ENCODE measurements around the gene CYP26C1. TPM values are rescaled to one million over a fixed set of nuclear protein-coding genes. Genes with fewer than 3 reads are reported as not detected.

Gene CYP26C1
- total RNA-seq, 1 experiment from 2014 or later: 0.07 TPM

- no peaks in the 10 kb centered on the region for H4K20me1 ChIP-seq (ENCODE audit: insufficient read depth)
- H3K9me2 ChIP-seq (ENCODE audit: insufficient read depth): no peaks in the 10 kb centered on the region
- H3K4me1 ChIP-seq (ENCODE audit: control insufficient read depth in 1 of 2, insufficient read depth in 2 of 2, low read length in 2 of 2): peaks cover 8 to 23% of the 10 kb centered on the region in 2 experiments; a peak in 2 of 4 replicates
- H3K4me2 ChIP-seq (ENCODE audit: low read length): no peak overlapping the region
- H3K27ac ChIP-seq (ENCODE audit: low read depth, low read length): no peak overlapping the region
- TF ChIP-seq REST (IDR thresholded peaks at IDR 0.05; ENCODE audit: low read depth) (no peak), TCF7L2 (IDR thresholded peaks at IDR 0.05; ENCODE audit: borderline replicate concordance, extremely low read depth, insufficient read depth, insufficient read length) (no peak), SIN3A (IDR thresholded peaks at IDR 0.05; ENCODE audit: low read depth) (no peak), JUND (IDR thresholded peaks at IDR 0.05) (no peak), EGR1 (IDR thresholded peaks at IDR 0.05; ENCODE audit: low read depth) (no peak), ELF1 (IDR thresholded peaks at IDR 0.05; ENCODE audit: borderline replicate concordance, low read depth) (no peak), YY1 (IDR thresholded peaks at IDR 0.05; ENCODE audit: extremely low read depth, insufficient replicate concordance, low read depth, low read length) (no peak), FOSL1 (IDR thresholded peaks at IDR 0.05; ENCODE audit: low read depth) (no peak), EZH2 (IDR thresholded peaks at IDR 0.05) (no peak), ZBTB33 (IDR thresholded peaks at IDR 0.05; ENCODE audit: extremely low read depth, insufficient replicate concordance, low read length) (no peak), SP1 (IDR thresholded peaks at IDR 0.05; ENCODE audit: low read depth) (no peak), EZH2phosphoT487 (IDR thresholded peaks at IDR 0.05; ENCODE audit: borderline replicate concordance) (no peak), ZNF274 (IDR thresholded peaks at IDR 0.05; ENCODE audit: low read depth, low read length) (no peak), RAD21 (IDR thresholded peaks at IDR 0.05; ENCODE audit: low read depth) (no peak), CEBPB (IDR thresholded peaks at IDR 0.05; ENCODE audit: low read depth) (no peak), SRF (IDR thresholded peaks at IDR 0.05; ENCODE audit: low read depth) (no peak), ZFX (IDR thresholded peaks at IDR 0.05) (no peak), MAX (IDR thresholded peaks at IDR 0.05) (no peak)
- no peaks in the 10 kb centered on the region for H3K79me2 ChIP-seq (ENCODE audit: insufficient read depth, low read length)
- no peak overlapping the region for H3K4me3 ChIP-seq (replicated peaks in 1 of 2; ENCODE audit: low read depth in 1 of 2, low read length in 2 of 2)
- ChIA-PET RAD21 (ENCODE audit: low non-redundant PET in 1 of 2, low total read pairs in 2 of 2, uncharacterized antibody in 2 of 2, unreplicated experiment in 2 of 2) (interaction anchor here in 1 of 2 experiments (0.6 kb wide), 1 partner anchor 249 kb away, joined by 3 read pairs; no protein-coding TSS in a partner anchor), CTCF (interaction anchor here (0.7 kb wide), 1 partner anchor 20 kb away, joined by 3 read pairs; no protein-coding TSS in a partner anchor), POLR2A (no interaction called here)
- no peaks in the 10 kb centered on the region for H3K27me3 ChIP-seq (ENCODE audit: insufficient read depth, low read length)
- H3K9ac ChIP-seq (ENCODE audit: low read length): no peak overlapping the region
- intact Hi-C loops (cut with micrococcal nuclease): loop anchor here (10.0 kb wide), 1 partner anchor 192 kb away; no protein-coding TSS in a partner anchor
- no peak for ATAC-seq
- H2AFZ ChIP-seq (ENCODE audit: low read depth, low read length, poor library complexity, severe bottlenecking): no peak overlapping the region
- H3K36me3 ChIP-seq (ENCODE audit: control insufficient read depth in 1 of 2, insufficient read depth in 2 of 2, low read length in 2 of 2): no peaks in the 10 kb centered on the region
- no TSS peak for BruUV-seq (replicated peaks)
- no peak for DNase-seq (ENCODE audit: low read depth, low spot score)
- no peaks in the 10 kb centered on the region for H3K9me3 ChIP-seq (ENCODE audit: control insufficient read depth in 1 of 2, insufficient read depth in 1 of 2, low read depth in 1 of 2, low read length in 2 of 2)
Measured at GRCh38 chr10:93076871-93077270, 16.3 kb downstream of the CYP26C1 start.

Data from HCT116 (cell line).